Endothelial cell of umbilical vein (primary cell): ENCODE data around the gene OTOGL. TPM values are rescaled to one million over a fixed set of nuclear protein-coding genes. Genes with fewer than 3 reads are reported as not detected.

ENCODE experiments used
- BruUV-seq: library from RNA; stranded (reverse); fragments of 400-500 nt; replicated peaks from 2 replicates; lab custom pipeline; 2021; lab: Mats Ljungman, UMichigan
- CTCF ChIA-PET: fragments of 300-600, 350-600 bp; sonication (Branson Sonifier 250); formaldehyde crosslinking; loops from one replicate; lab custom pipeline; 2021; ENCODE audit warnings: antibody characterized with exemption, inconsistent platforms; lab: Charles Lee
- POLR2A ChIA-PET: fragments of 300-600, 350-600 bp; sonication (Branson Sonifier 250); formaldehyde crosslinking; loops from one replicate; lab custom pipeline; 2021; ENCODE audit warnings: antibody characterized with exemption, inconsistent platforms; lab: Charles Lee
- DNase-seq: peaks from one replicate; pipeline ENCODE4 v3.0.0-alpha.2; 2011; ENCODE audit warnings: low read depth, low spot score
- FAIRE-seq: peaks from 2 replicates; lab custom pipeline; 2011; peaks lifted over from hg19 to GRCh38; lab: Jason Lieb, UNC
- H2AFZ ChIP-seq: 2 replicates; pipeline ENCODE4 v1.6.0; 2012; ENCODE audit warnings: low read depth, low read length, control low read depth, inconsistent platforms
- H3K27ac ChIP-seq: 2 replicates; pipeline ENCODE4 v1.5.1; 2011; ENCODE audit warnings: low read depth, mild to moderate bottlenecking, control low read depth, low read length, moderate library complexity; ENCODE audit not compliant: insufficient read depth
- H3K27me3 ChIP-seq, 2 experiments: 2 replicates each; pipeline versions ENCODE4 v1.6.0 to v1.6.1; 2011; ENCODE audit warnings: low read length in 2 of 2, mixed read lengths in 1 of 2; ENCODE audit not compliant: control insufficient read depth in 2 of 2, insufficient read depth in 2 of 2
- H3K36me3 ChIP-seq, 2 experiments: 2 replicates in 1 of 2; 3 replicates in 1 of 2; pipeline ENCODE4 v1.5.1; 2011; ENCODE audit warnings: low read length in 2 of 2, mild to moderate bottlenecking in 1 of 2, moderate library complexity in 1 of 2; ENCODE audit not compliant: control insufficient read depth in 2 of 2, insufficient read depth in 2 of 2; ENCODE audit errors: extremely low read depth in 1 of 2
- H3K4me1 ChIP-seq: 3 replicates; pipeline ENCODE4 v1.5.1; 2011; ENCODE audit warnings: mild to moderate bottlenecking, low read length; ENCODE audit not compliant: control insufficient read depth, insufficient read depth; ENCODE audit errors: extremely low read depth
- H3K4me2 ChIP-seq: 2 replicates; pipeline ENCODE4 v1.6.1; 2011; ENCODE audit warnings: low read length, control low read depth, mixed read lengths; ENCODE audit not compliant: insufficient read depth
- H3K4me3 ChIP-seq, 3 experiments: fragments of 200-600 bp in 1 of 3; sonication (generic), shearing (Covaris generic) in 1 of 3; replicated peaks in 1 of 3; 2 replicates each; pipeline ENCODE4 v1.5.1; 2011 to 2016; ENCODE audit warnings: control low read depth in 3 of 3, low read length in 3 of 3, mild to moderate bottlenecking in 2 of 3, inconsistent platforms in 1 of 3, low read depth in 1 of 3, moderate library complexity in 1 of 3; ENCODE audit not compliant: insufficient read depth in 1 of 3
- H3K79me2 ChIP-seq: 2 replicates; pipeline ENCODE4 v1.6.0; 2012; ENCODE audit warnings: low read length, inconsistent platforms; ENCODE audit not compliant: control insufficient read depth, insufficient read depth
- H3K9ac ChIP-seq: replicated peaks from 2 replicates; pipeline ENCODE3; 2011; ENCODE audit warnings: low read length, control low read depth; ENCODE audit not compliant: insufficient read depth; ENCODE audit errors: extremely low read depth
- H3K9me1 ChIP-seq: replicated peaks from 3 replicates; pipeline ENCODE4 v1.6.0; 2011; ENCODE audit warnings: mild to moderate bottlenecking, low read length; ENCODE audit not compliant: control insufficient read depth, insufficient read depth; ENCODE audit errors: extremely low read depth
- H3K9me3 ChIP-seq: replicated peaks from 2 replicates; pipeline ENCODE4 v1.5.1; 2012; ENCODE audit warnings: low read length, inconsistent platforms; ENCODE audit not compliant: control insufficient read depth, insufficient read depth
- H4K20me1 ChIP-seq: replicated peaks from 2 replicates; pipeline ENCODE3; 2011; ENCODE audit warnings: mild to moderate bottlenecking, low read length; ENCODE audit not compliant: control insufficient read depth, insufficient read depth; ENCODE audit errors: extremely low read depth
- EZH2 ChIP-seq: IDR thresholded peaks from 2 replicates; pipeline ENCODE4 v1.6.1; 2012; ENCODE audit warnings: borderline replicate concordance, low read depth, mild to moderate bottlenecking, moderate library complexity, low read length, inconsistent platforms; ENCODE audit not compliant: severe bottlenecking
- FOS ChIP-seq: IDR thresholded peaks from 2 replicates; pipeline ENCODE4 v1.6.1; 2011; ENCODE audit warnings: mild to moderate bottlenecking, low read length, moderate library complexity, borderline replicate concordance; ENCODE audit not compliant: insufficient read depth
- GATA2 ChIP-seq: IDR thresholded peaks from 2 replicates; pipeline ENCODE4 v1.7.0; 2011; ENCODE audit warnings: low read depth, mild to moderate bottlenecking, moderate library complexity, mixed read lengths, low read length; ENCODE audit not compliant: insufficient read length, insufficient read depth
- JUN ChIP-seq: IDR thresholded peaks from 2 replicates; pipeline ENCODE4 v1.6.1; 2011; ENCODE audit warnings: borderline replicate concordance, low read depth; ENCODE audit not compliant: insufficient read length, insufficient read depth
- MYC ChIP-seq: IDR thresholded peaks from one replicate; pipeline ENCODE4 v1.6.1; 2011; ENCODE audit warnings: mild to moderate bottlenecking, low read depth, low read length
- POLR2A ChIP-seq: IDR thresholded peaks from 2 replicates; pipeline ENCODE4 v1.6.1; 2012; ENCODE audit warnings: low read depth, mild to moderate bottlenecking, control low read depth, low read length
- POLR2AphosphoS5 ChIP-seq: IDR thresholded peaks from 2 replicates; pipeline ENCODE4 v1.6.1; 2012; ENCODE audit warnings: low read depth, mild to moderate bottlenecking, control low read depth, low read length, moderate library complexity; ENCODE audit not compliant: insufficient read depth
- dilution Hi-C: fragments of 300-500 bp; cut with MboI; formaldehyde crosslinking; loops from one replicate; pipeline ENCODE4 v1.15.0; 2019; ENCODE audit warnings: low sequenced_read_pairs; ENCODE audit not compliant: extremely low pct_ligation_motif_present
- intact Hi-C: fragments of 100-400 bp; cut with micrococcal nuclease; formaldehyde crosslinking; loops from one replicate; pipeline ENCODE4 v1.10.0; 2022
- polyA plus RNA-seq, 4 experiments: library from polyadenylated mRNA; depleted of rRNA in 3 of 4; stranded (reverse) in 3 of 4; unstranded in 1 of 4; fragments of >200 nt; gene quantifications; 2 replicates each; pipeline versions ENCODE4 v1.2.1 to v1.2.3, GENCODE V29; 2011 to 2012; ENCODE audit warnings: missing spikeins in 1 of 4
- total RNA-seq: library from RNA; stranded (reverse); gene quantifications from 2 replicates; pipeline ENCODE4 v1.2.3, GENCODE V29; 2021
- TF ChIP-seq, protein P1 (sequence below): IDR thresholded peaks from 2 replicates; pipeline ENCODE4 v1.6.1; 2011; ENCODE audit not compliant: insufficient read depth, insufficient read length
- TF ChIP-seq, protein P2 (sequence below), 2 donors: IDR thresholded peaks; 1 replicate in 1 of 2; 2 replicates in 1 of 2; pipeline ENCODE4 v1.5.1; 2011; ENCODE audit warnings: low read length in 2 of 2, mild to moderate bottlenecking in 2 of 2, moderate library complexity in 2 of 2, control low read depth in 1 of 2, inconsistent platforms in 1 of 2, low read depth in 1 of 2; ENCODE audit not compliant: insufficient read depth in 1 of 2; ENCODE audit errors: extremely low read depth in 1 of 2

Gene OTOGL
- total and polyA plus RNA-seq, 2 donors (not counting 3 experiments of a cell fraction or from before 2014, with no cell fraction given), result 1.4 to 2.0 TPM

DNA sequence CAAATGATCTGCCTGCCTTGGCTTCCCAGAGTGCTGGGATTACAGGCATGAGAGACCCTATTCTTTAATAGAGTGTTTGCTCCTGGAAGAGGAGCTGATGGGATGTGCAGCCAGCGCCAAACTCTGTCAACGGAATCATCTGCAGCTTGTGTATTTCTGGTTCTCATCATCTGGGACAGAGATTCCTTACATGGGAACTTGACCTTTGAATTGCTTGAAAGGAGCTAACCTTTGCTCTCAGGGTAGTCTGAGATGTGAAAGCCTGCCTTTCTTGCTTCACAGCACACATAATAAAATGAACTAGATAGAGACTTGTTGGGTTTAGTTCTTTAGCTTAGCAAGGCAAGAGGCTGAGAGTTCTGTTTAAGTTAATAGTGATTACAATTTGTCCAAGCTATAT is 120.0 kb downstream of the OTOGL start:
- Histone ChIP-seq H3K4me3 (no peak overlapping the region), H2AFZ (no peak overlapping the region), H3K4me1 (peaks cover 17% of the 10 kb centered on the region), H4K20me1 (no peaks in the 10 kb centered on the region), H3K79me2 (no peaks in the 10 kb centered on the region), H3K27me3 (no peaks in the 10 kb centered on the region), H3K27ac (no peak overlapping the region), H3K9ac (no peak overlapping the region), H3K9me1 (no peaks in the 10 kb centered on the region), H3K9me3 (no peaks in the 10 kb centered on the region), H3K36me3 (no peaks in the 10 kb centered on the region), H3K4me2 (no peak overlapping the region)
- FAIRE-seq (no peak), DNase-seq (no peak)
- dilution Hi-C loops (no loop called here), intact Hi-C loops (no loop called here)
- no TSS peak for BruUV-seq
- TF ChIP-seq, protein P1, sequence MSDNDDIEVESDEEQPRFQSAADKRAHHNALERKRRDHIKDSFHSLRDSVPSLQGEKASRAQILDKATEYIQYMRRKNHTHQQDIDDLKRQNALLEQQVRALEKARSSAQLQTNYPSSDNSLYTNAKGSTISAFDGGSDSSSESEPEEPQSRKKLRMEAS, result no peak
- TF ChIP-seq POLR2A (no peak), MYC (no peak), POLR2AphosphoS5 (no peak), FOS (no peak), GATA2 (no peak), JUN (no peak)
- CTCF ChIA-PET, result interaction anchor here (0.9 to 1.7 kb wide), 4 partner anchors 9 to 51 kb away, joined by 3 to 10 read pairs (median 8); no protein-coding TSS in a partner anchor
- POLR2A ChIA-PET, result interaction anchor here (0.6 kb wide), 1 partner anchor 20 kb away, joined by 3 read pairs; no protein-coding TSS in a partner anchor

DNA sequence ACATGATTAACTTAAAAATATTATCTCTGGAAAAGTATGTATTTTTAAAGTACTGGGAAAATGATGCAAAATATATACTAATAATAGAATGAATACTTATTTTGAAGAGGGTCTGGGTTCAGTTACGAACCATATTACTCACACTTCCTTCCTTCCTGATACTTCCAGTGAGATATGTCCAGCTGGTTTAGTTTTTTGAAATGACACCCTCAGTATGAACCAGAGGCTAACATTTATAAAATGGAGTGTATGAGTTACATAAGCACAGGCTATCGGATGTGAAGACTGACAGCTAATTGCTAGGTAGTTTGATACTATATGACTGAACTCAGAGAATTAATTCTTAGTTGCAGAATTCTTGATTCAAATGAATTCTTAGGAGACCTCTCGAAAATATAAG is 122.9 kb downstream of the OTOGL start:
- Histone ChIP-seq H3K27ac (peak overlapping the region; percentile 94), H3K4me1 (peaks cover 40% of the 10 kb centered on the region), H3K4me3 (peak overlapping the region in 1 of 3 experiments; percentile 26), H3K27me3 (no peaks in the 10 kb centered on the region), H3K36me3 (no peaks in the 10 kb centered on the region), H3K9me1 (no peaks in the 10 kb centered on the region), H4K20me1 (no peaks in the 10 kb centered on the region), H3K79me2 (no peaks in the 10 kb centered on the region), H2AFZ (no peak overlapping the region), H3K4me2 (peak overlapping the region; percentile 79), H3K9me3 (no peaks in the 10 kb centered on the region), H3K9ac (peak overlapping the region; percentile 65)
- no peak for TF ChIP-seq EZH2
- TF ChIP-seq, protein P1, result no peak
- no peak for TF ChIP-seq MYC
- peak; percentile 73 for TF ChIP-seq GATA2
- TF ChIP-seq, protein P2, sequence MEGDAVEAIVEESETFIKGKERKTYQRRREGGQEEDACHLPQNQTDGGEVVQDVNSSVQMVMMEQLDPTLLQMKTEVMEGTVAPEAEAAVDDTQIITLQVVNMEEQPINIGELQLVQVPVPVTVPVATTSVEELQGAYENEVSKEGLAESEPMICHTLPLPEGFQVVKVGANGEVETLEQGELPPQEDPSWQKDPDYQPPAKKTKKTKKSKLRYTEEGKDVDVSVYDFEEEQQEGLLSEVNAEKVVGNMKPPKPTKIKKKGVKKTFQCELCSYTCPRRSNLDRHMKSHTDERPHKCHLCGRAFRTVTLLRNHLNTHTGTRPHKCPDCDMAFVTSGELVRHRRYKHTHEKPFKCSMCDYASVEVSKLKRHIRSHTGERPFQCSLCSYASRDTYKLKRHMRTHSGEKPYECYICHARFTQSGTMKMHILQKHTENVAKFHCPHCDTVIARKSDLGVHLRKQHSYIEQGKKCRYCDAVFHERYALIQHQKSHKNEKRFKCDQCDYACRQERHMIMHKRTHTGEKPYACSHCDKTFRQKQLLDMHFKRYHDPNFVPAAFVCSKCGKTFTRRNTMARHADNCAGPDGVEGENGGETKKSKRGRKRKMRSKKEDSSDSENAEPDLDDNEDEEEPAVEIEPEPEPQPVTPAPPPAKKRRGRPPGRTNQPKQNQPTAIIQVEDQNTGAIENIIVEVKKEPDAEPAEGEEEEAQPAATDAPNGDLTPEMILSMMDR (IDR thresholded peaks at IDR 0.05; ENCODE audit: extremely low read depth in 1 of 2, insufficient read depth in 1 of 2, low read depth in 1 of 2, low read length in 2 of 2), result no peak
- TF ChIP-seq POLR2A, result peak; percentile 21
- TF ChIP-seq JUN, result peak; percentile 93
- TF ChIP-seq FOS, result peak; percentile 73
- TF ChIP-seq POLR2AphosphoS5, result peak; percentile 70
- DNase-seq, result peak; percentile 90
- POLR2A ChIA-PET, result no interaction called here
- CTCF ChIA-PET, result interaction anchor here (0.6 to 2.9 kb wide), 5 partner anchors 19 to 47 kb away, joined by 3 to 14 read pairs (median 4); no protein-coding TSS in a partner anchor
- dilution Hi-C loops, result no loop called here
- intact Hi-C loops, result loop anchor here (1.0 to 10.0 kb wide), 4 partner anchors 27 to 1337 kb away; no protein-coding TSS in a partner anchor
- FAIRE-seq, result peak; percentile 52
- BruUV-seq, result no TSS peak
